ENCODE results near the gene MBTPS1. TPM values are rescaled to one million over a fixed set of nuclear protein-coding genes. Genes with fewer than 3 reads are reported as not detected.

The MBTPS1 gene
- total and polyA plus RNA-seq, 3 donors from 2014 or later: 59.0 to 122 (median 104) TPM

DNA sequence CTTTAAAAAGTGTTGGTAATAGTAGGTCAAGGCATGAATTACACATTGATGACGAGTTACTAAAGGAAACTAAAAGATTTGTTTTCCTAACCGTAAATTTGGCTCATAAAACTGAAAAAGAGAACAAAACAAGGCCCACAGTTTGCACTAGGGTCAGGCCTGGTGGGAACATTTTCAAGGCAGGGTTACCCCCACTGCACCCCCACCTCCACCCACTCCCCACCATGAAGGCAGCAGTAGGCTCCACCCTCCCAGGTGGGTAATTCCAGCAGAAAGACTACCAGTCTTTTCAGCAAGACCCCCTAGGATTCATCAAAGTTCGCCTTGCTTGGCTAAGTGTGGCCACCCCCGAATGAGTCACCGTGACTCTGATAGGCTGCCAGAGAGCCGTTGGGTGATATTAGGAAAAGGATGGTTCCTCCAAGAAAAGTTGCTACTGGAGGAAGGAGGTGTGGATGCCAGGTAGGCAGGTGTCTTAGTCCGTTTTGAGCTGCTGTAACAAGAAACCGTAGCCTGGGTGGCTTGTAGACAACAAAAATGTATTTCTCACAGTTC, 37.0 kb upstream of the MBTPS1 start:
- Histone ChIP-seq H3K4me3 (no peak overlapping the region), H3K9me3 (no peaks in the 10 kb centered on the region), H3K4me1 (peaks cover 5% of the 10 kb centered on the region), H3K27ac (no peak overlapping the region), H3K36me3 (ENCODE audit: low read depth, missing control alignments) (no peaks in the 10 kb centered on the region), H3K27me3 (no peaks in the 10 kb centered on the region)
- no peak for TF ChIP-seq CTCF (IDR thresholded peaks at IDR 0.05)
- no peak for TF ChIP-seq POLR2A (IDR thresholded peaks at IDR 0.05)
- intact Hi-C loops (cut with DNase I; ENCODE audit: low total_unique reads): no loop called here
- WGBS, 2 donors: 56 to 62% methylated on average over 8 of the region's 8 CpGs
- no peak for DNase-seq

- no peak for DNase-seq
- Histone ChIP-seq H3K4me3 (no peak overlapping the region), H3K9me3 (no peaks in the 10 kb centered on the region), H3K36me3 (ENCODE audit: low read depth, missing control alignments) (no peaks in the 10 kb centered on the region), H3K27me3 (no peaks in the 10 kb centered on the region), H3K27ac (no peak overlapping the region), H3K4me1 (peaks cover 5% of the 10 kb centered on the region)
- TF ChIP-seq POLR2A (IDR thresholded peaks at IDR 0.05) (no peak), CTCF (IDR thresholded peaks at IDR 0.05) (no peak)
- 84 to 97% methylated on average over 3 of the region's 3 CpGs for WGBS, 2 donors
- intact Hi-C loops (cut with DNase I; ENCODE audit: low total_unique reads): no loop called here
Measured at GRCh38 chr16:84150926-84151325, 34.2 kb upstream of the MBTPS1 start.

DNA sequence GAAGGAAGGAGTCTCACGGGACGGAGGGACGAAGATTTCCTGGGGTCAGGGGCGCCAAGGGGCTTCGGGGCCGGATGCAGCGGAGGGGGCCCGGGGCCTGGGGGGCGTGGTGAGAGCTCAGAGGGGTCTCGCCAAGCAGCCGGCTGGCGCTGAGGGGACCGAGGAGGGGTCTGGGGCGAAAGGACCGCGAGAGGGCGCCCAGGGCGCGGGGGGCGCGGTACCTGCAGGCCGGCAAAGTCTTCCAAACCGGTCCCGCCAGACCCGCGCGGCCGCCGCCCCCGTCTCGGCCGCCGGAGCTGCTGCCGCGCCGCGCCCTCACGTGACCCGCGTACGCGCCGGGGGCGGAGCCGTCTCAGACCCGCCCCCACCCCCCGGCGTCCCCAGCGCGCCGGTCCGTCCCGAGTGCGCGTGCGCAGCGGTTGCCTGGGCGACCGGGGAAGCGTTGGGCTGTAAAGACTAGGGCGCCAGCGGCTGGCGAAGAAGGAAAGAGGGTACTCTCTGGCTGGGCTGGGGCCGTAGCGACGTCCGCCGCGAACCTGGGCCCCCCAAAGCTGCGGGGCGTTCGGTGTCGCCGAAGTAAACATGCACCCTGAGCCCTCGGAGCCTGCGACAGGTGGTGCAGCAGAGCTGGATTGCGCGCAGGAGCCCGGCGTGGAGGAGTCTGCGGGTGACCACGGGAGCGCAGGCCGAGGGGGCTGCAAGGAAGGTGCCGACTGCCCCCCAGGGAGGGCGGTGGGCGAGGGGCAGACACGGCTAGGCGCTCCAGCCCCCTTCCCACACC, 28.3 kb upstream of the MBTPS1 start, which contains the start of the genes DNAAF1 and HSDL1:
Gene DNAAF1 (plus strand): TSS at position 450 of the 781 bp plus-strand sequence. CDS start 133 bp downstream, at position 583.
Gene HSDL1 (minus strand): TSS at position 319 of the 781 bp plus-strand sequence. CDS start 13,856 bp downstream, outside the sequence.
- Histone ChIP-seq H3K4me1 (peaks cover 9% of the 10 kb centered on the region), H3K4me3 (peak within 1 kb of the TSS; percentile 93 to 98), H3K27ac (peak within 1 kb of the TSS; percentile 82 to 90), H3K27me3 (no peaks in the 10 kb centered on the region), H3K36me3 (ENCODE audit: low read depth, missing control alignments) (no peaks in the 10 kb centered on the region), H3K9me3 (no peaks in the 10 kb centered on the region)
- intact Hi-C loops (cut with DNase I; ENCODE audit: low total_unique reads): no loop called here
- TF ChIP-seq POLR2A (IDR thresholded peaks at IDR 0.05) (no peak), CTCF (IDR thresholded peaks at IDR 0.05) (no peak)
- WGBS, 2 donors: 0 to 1% methylated on average over 21 to 58 of the region's 89 CpGs
- DNase-seq: peak; percentile 93

- peak overlapping the region; percentile 93 to 98 for H3K4me3 ChIP-seq
- 0 to 2% methylated on average over 36 to 37 of the region's 39 CpGs for WGBS, 2 donors
- peaks cover 12% of the 10 kb centered on the region for H3K4me1 ChIP-seq
- peak; percentile 46 for DNase-seq
- TF ChIP-seq POLR2A (IDR thresholded peaks at IDR 0.05) (no peak), CTCF (IDR thresholded peaks at IDR 0.05) (no peak)
- intact Hi-C loops (cut with DNase I; ENCODE audit: low total_unique reads): no loop called here
- H3K9me3 ChIP-seq: no peaks in the 10 kb centered on the region
- H3K27me3 ChIP-seq: no peaks in the 10 kb centered on the region
- peak overlapping the region; percentile 82 to 90 for H3K27ac ChIP-seq
- H3K36me3 ChIP-seq (ENCODE audit: low read depth, missing control alignments): no peaks in the 10 kb centered on the region
Measured at GRCh38 chr16:84144209-84144858, 27.6 kb upstream of the MBTPS1 start.
